SU-DHL-6 (cell line): Measurements from ENCODE around the gene FOS.

Source experiments
- H2AFZ ChIP-seq: fragments of 200-600 bp; sonication (generic); 2 replicates; pipeline ENCODE4 v1.6.1; 2014; ENCODE audit warnings: low read depth, mild to moderate bottlenecking, moderate library complexity, mixed read lengths, antibody characterized with exemption, low read length; ENCODE audit not compliant: severe bottlenecking
- H3F3A ChIP-seq: fragments of 200-600 bp; shearing (Covaris generic); 2 replicates; pipeline ENCODE4 v1.6.0; 2016; ENCODE audit warnings: antibody characterized with exemption, mild to moderate bottlenecking; ENCODE audit not compliant: insufficient read depth
- H3K27ac ChIP-seq: fragments of 200-600 bp; sonication (generic); 2 replicates; pipeline ENCODE4 v1.5.1; 2016; ENCODE audit warnings: low read depth, mild to moderate bottlenecking, low read length, moderate library complexity, mixed read lengths
- H3K27me3 ChIP-seq: fragments of 200-600 bp; sonication (generic), shearing (Covaris generic); 2 replicates; pipeline ENCODE4 v1.6.0; 2014; ENCODE audit warnings: mild to moderate bottlenecking, low read length
- H3K36me3 ChIP-seq: fragments of 200-600 bp; sonication (generic); 2 replicates; pipeline ENCODE4 v1.6.1; 2014; ENCODE audit warnings: mild to moderate bottlenecking, low read length, mixed read lengths
- H3K4me2 ChIP-seq: fragments of 300-600, 200-600 bp; shearing (Covaris generic), sonication (generic); 2 replicates; pipeline ENCODE4 v1.6.0; 2014; ENCODE audit warnings: low read length, low read depth, mild to moderate bottlenecking; ENCODE audit not compliant: poor library complexity, severe bottlenecking
- H3K4me3 ChIP-seq: fragments of 200-600 bp; sonication (generic); 2 replicates; pipeline ENCODE4 v1.5.1; 2014; ENCODE audit warnings: antibody characterized with exemption, low read length, mild to moderate bottlenecking, mixed read lengths; ENCODE audit not compliant: insufficient read depth, poor library complexity, severe bottlenecking
- H3K79me2 ChIP-seq: fragments of 200-600 bp; sonication (generic); 2 replicates; pipeline ENCODE4 v1.6.1; 2014; ENCODE audit warnings: mild to moderate bottlenecking, low read length, moderate library complexity; ENCODE audit not compliant: insufficient read depth
- H3K9ac ChIP-seq: fragments of 200-600 bp; sonication (generic); 2 replicates; pipeline ENCODE4 v1.7.0; 2014; ENCODE audit warnings: mild to moderate bottlenecking, low read length
- H3K9me2 ChIP-seq: fragments of 200-600 bp; sonication (generic); replicated peaks from 2 replicates; pipeline ENCODE4 v1.6.1; 2014; ENCODE audit warnings: low read length; ENCODE audit not compliant: insufficient read depth
- H3K9me3 ChIP-seq: fragments of 200-600 bp; sonication (generic); 2 replicates; pipeline ENCODE4 v1.6.1; 2014; ENCODE audit warnings: low read length, mixed read lengths; ENCODE audit not compliant: insufficient read depth
- H4K20me1 ChIP-seq: fragments of 200-600 bp; sonication (generic); 2 replicates; pipeline ENCODE4 v1.6.1; 2014; ENCODE audit warnings: low read depth, mild to moderate bottlenecking, antibody characterized with exemption, low read length, moderate library complexity, mixed read lengths
- EZH2phosphoT487 ChIP-seq: fragments of 200-600 bp; sonication (generic), shearing (Covaris generic); conservative IDR thresholded peaks from 2 replicates; pipeline ENCODE4 v1.6.1; 2018; ENCODE audit warnings: mild to moderate bottlenecking, antibody characterized with exemption, low read length, moderate library complexity, mixed read lengths
- TF ChIP-seq, protein P1 (sequence below): fragments of 200-600 bp; sonication (generic); IDR thresholded peaks from one replicate; pipeline ENCODE4 v1.5.1; 2017; ENCODE audit warnings: antibody characterized with exemption, mild to moderate bottlenecking, low read length, moderate library complexity; ENCODE audit not compliant: insufficient read depth, poor library complexity, severe bottlenecking

The FOS gene

DNA sequence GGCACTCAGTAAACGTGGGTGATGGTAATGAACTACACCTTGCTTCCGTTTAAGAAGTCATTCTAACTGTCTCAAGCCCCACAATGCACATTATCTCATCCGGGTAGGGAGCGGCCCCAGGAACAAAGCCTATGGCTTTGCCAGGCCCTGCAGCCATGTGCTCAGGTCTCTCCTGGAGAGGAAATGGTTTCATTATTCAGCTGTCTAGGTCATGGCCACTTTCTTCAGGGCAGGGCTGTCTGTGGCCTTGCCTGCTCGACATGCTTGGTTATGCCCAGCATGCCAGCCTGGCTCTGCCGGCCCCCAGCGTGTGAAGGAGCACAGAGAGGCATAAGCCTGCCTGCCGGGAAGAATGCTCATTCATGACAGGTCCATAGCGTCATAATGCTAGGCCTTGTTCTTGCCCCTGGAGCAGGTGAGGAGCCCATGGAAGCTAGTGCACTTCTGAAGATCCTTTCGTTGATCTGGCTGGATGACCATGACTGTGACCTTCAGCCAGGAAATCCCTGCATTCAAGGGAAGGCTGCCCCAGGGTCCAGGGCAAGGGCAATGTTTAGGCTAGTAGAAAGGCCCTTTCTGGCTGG, 26.3 kb upstream of the FOS start:
- Histone ChIP-seq H3K4me2 (no peak overlapping the region), H2AFZ (no peak overlapping the region), H3F3A (peaks cover 15% of the 10 kb centered on the region), H3K9ac (no peak overlapping the region), H3K4me3 (no peak overlapping the region), H3K27me3 (no peaks in the 10 kb centered on the region), H3K36me3 (no peaks in the 10 kb centered on the region), H3K27ac (no peak overlapping the region), H4K20me1 (no peaks in the 10 kb centered on the region), H3K9me3 (no peaks in the 10 kb centered on the region), H3K79me2 (no peaks in the 10 kb centered on the region), H3K9me2 (no peaks in the 10 kb centered on the region)
- TF ChIP-seq, protein P1, sequence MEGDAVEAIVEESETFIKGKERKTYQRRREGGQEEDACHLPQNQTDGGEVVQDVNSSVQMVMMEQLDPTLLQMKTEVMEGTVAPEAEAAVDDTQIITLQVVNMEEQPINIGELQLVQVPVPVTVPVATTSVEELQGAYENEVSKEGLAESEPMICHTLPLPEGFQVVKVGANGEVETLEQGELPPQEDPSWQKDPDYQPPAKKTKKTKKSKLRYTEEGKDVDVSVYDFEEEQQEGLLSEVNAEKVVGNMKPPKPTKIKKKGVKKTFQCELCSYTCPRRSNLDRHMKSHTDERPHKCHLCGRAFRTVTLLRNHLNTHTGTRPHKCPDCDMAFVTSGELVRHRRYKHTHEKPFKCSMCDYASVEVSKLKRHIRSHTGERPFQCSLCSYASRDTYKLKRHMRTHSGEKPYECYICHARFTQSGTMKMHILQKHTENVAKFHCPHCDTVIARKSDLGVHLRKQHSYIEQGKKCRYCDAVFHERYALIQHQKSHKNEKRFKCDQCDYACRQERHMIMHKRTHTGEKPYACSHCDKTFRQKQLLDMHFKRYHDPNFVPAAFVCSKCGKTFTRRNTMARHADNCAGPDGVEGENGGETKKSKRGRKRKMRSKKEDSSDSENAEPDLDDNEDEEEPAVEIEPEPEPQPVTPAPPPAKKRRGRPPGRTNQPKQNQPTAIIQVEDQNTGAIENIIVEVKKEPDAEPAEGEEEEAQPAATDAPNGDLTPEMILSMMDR: no peak
- TF ChIP-seq EZH2phosphoT487: no peak

DNA sequence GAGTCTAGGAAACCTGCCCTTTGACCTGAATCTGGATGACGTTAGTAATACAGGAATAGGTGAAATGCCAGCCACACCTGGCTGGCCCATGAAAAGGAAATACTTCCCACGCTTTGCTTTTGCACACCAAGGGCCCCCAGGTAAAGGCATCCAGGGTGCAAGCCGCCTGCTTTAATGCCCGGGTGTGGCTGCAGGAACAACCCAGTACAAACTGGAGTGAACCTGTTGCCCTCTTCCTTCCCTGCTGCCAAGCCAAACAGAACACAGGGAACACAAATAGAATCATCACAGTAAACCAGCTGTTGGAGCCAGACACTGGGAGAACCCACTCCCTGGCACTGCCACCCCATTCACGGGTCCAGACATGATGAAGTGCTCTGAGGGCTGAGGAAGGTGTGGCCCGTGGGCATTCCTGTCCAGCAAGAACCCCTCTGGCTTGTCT, 24.2 kb upstream of the FOS start:
- H3K4me2 ChIP-seq: no peak overlapping the region
- TF ChIP-seq, protein P1: no peak
- TF ChIP-seq EZH2phosphoT487: no peak
- no peaks in the 10 kb centered on the region for H3K9me3 ChIP-seq
- no peaks in the 10 kb centered on the region for H3K27me3 ChIP-seq
- H4K20me1 ChIP-seq: no peaks in the 10 kb centered on the region
- no peak overlapping the region for H3K4me3 ChIP-seq
- H3K9ac ChIP-seq: no peak overlapping the region
- peaks cover 14% of the 10 kb centered on the region for H3F3A ChIP-seq
- no peaks in the 10 kb centered on the region for H3K36me3 ChIP-seq
- H2AFZ ChIP-seq: no peak overlapping the region
- H3K27ac ChIP-seq: no peak overlapping the region
- no peaks in the 10 kb centered on the region for H3K79me2 ChIP-seq
- no peaks in the 10 kb centered on the region for H3K9me2 ChIP-seq

DNA sequence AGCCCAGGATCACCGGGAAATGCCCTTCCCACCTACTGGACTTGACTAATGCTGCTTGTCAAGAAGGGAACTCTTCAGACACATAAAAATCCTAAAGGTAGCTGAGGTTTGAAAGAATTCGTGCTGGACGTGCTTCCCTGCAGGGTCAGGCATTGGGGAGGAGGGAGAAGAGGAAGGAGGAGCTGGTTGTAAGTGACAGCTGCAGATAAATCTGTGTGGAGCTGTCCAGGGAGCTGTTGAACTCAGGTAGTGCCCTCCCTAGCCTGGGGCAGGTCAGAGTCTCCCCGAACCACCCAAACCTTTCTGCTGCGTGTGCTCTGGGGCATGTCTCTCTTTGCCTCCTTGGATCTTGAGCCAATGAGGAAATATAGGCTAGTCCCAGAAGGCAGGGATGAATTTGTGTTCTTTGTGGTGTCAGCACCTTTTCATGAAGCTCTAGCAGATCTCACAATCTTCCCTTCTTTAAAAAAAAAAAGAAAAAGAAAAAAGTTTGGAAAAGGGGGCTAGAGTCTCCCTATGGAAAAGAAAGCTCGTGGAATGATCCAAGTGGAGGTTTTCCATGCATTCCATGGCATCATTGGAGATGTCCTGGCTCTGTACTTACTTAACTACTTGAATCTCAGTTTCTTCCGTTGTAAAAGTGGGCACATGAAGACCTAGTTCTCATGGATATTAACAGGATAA, 23.6 kb upstream of the FOS start:
- TF ChIP-seq, protein P1: no peak
- TF ChIP-seq EZH2phosphoT487: no peak
- no peak overlapping the region for H3K27ac ChIP-seq

More for the DNA sequence above, 23.6 kb upstream of the FOS start:
- H3K4me2 ChIP-seq: no peak overlapping the region
- no peaks in the 10 kb centered on the region for H4K20me1 ChIP-seq
- H3K4me3 ChIP-seq: no peak overlapping the region
- H3K9ac ChIP-seq: no peak overlapping the region
- H3K9me2 ChIP-seq: no peaks in the 10 kb centered on the region
- no peaks in the 10 kb centered on the region for H3K36me3 ChIP-seq
- H3K79me2 ChIP-seq: no peaks in the 10 kb centered on the region
- no peaks in the 10 kb centered on the region for H3K27me3 ChIP-seq
- H3F3A ChIP-seq: peaks cover 8% of the 10 kb centered on the region
- no peaks in the 10 kb centered on the region for H3K9me3 ChIP-seq
- H2AFZ ChIP-seq: no peak overlapping the region
